Loucy (cell line): ENCODE data around the gene KIFAP3.

Experiments used
- H2AFZ ChIP-seq: fragments of 200-600 bp; sonication (generic); 2 replicates; pipeline ENCODE4 v1.6.0; 2016; ENCODE audit warnings: antibody characterized with exemption, mild to moderate bottlenecking, low read length, moderate library complexity
- H3F3A ChIP-seq: fragments of 200-600 bp; 2 replicates; pipeline ENCODE4 v1.6.0; 2016; ENCODE audit warnings: antibody characterized with exemption, low read depth, mild to moderate bottlenecking
- H3K27me3 ChIP-seq: fragments of 200-600 bp; sonication (generic); 2 replicates; pipeline ENCODE4 v1.6.1; 2014; ENCODE audit warnings: low read length, mild to moderate bottlenecking; ENCODE audit not compliant: insufficient read depth, poor library complexity, severe bottlenecking
- H3K36me3 ChIP-seq: fragments of 200-600 bp; sonication (generic); 2 replicates; pipeline ENCODE4 v1.6.1; 2016; ENCODE audit warnings: low read length; ENCODE audit not compliant: insufficient read depth
- H3K4me1 ChIP-seq: fragments of 200-600 bp; sonication (generic); 2 replicates; pipeline ENCODE4 v1.5.1; 2014; ENCODE audit warnings: low read length, mild to moderate bottlenecking; ENCODE audit not compliant: insufficient read depth, poor library complexity, severe bottlenecking
- H3K4me2 ChIP-seq: fragments of 200-600 bp; sonication (generic); 2 replicates; pipeline ENCODE4 v1.6.0; 2014; ENCODE audit warnings: antibody characterized with exemption, low read length, low read depth, mild to moderate bottlenecking; ENCODE audit not compliant: poor library complexity, severe bottlenecking
- H3K4me3 ChIP-seq: fragments of 200-600 bp; sonication (generic); 2 replicates; pipeline ENCODE4 v1.5.1; 2014; ENCODE audit warnings: low read length, mild to moderate bottlenecking, mixed read lengths; ENCODE audit not compliant: poor library complexity, severe bottlenecking
- H3K79me2 ChIP-seq: fragments of 200-600 bp; sonication (generic); 2 replicates; pipeline ENCODE4 v1.6.1; 2014; ENCODE audit warnings: low read length; ENCODE audit not compliant: insufficient read depth
- H3K9ac ChIP-seq: fragments of 200-600 bp; sonication (generic); 2 replicates; pipeline ENCODE4 v1.6.0; 2014; ENCODE audit warnings: mild to moderate bottlenecking, low read depth, low read length, moderate library complexity; ENCODE audit not compliant: poor library complexity, severe bottlenecking
- H3K9me2 ChIP-seq: fragments of 200-600 bp; sonication (generic); replicated peaks from 2 replicates; pipeline ENCODE4 v1.6.1; 2016; ENCODE audit warnings: low read depth, low read length, mixed read lengths
- H3K9me3 ChIP-seq: fragments of 200-600 bp; sonication (generic); 2 replicates; pipeline ENCODE4 v1.6.1; 2014; ENCODE audit warnings: mild to moderate bottlenecking, antibody characterized with exemption, low read length, low read depth; ENCODE audit not compliant: insufficient read depth
- H4K20me1 ChIP-seq: fragments of 200-600 bp; sonication (generic); 2 replicates; pipeline ENCODE4 v1.6.0; 2014; ENCODE audit warnings: antibody characterized with exemption, low read length, mild to moderate bottlenecking; ENCODE audit not compliant: insufficient read depth, poor library complexity, severe bottlenecking
- EZH2phosphoT487 ChIP-seq: fragments of 200-600 bp; IDR thresholded peaks from 2 replicates; pipeline ENCODE4 v1.6.1; 2018; ENCODE audit warnings: antibody characterized with exemption, mild to moderate bottlenecking, moderate library complexity, borderline replicate concordance
- TF ChIP-seq, protein P1 (sequence below): fragments of 200-600 bp; sonication (generic); conservative IDR thresholded peaks from 2 replicates; pipeline ENCODE4 v1.5.1; 2014; ENCODE audit warnings: mild to moderate bottlenecking, antibody characterized with exemption, low read length

KIFAP3 gene

DNA sequence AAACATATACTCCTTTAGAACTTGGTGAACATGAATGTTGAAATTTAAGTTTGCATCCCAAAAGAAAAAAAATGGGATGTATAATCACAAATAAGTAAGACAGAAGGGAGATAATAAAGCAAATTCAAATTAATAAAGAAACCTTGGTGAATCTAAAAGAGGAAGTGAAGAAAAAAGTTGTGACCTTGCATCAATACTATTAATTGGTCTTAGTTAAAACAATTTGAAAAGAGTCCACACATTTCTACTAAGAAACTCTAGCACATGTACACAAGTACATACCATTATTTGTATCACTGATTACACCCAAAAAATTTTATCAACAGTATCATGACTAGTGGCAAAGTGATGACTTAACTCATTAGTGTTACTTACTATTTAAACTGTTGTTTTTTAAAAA lies 100.4 kb downstream of the KIFAP3 start:
- no peaks in the 10 kb centered on the region for H3F3A ChIP-seq
- no peaks in the 10 kb centered on the region for H3K27me3 ChIP-seq
- no peaks in the 10 kb centered on the region for H3K9me3 ChIP-seq
- no peaks in the 10 kb centered on the region for H3K4me1 ChIP-seq
- no peak overlapping the region for H3K4me3 ChIP-seq
- no peak overlapping the region for H2AFZ ChIP-seq
- no peaks in the 10 kb centered on the region for H3K79me2 ChIP-seq
- TF ChIP-seq, protein P1, sequence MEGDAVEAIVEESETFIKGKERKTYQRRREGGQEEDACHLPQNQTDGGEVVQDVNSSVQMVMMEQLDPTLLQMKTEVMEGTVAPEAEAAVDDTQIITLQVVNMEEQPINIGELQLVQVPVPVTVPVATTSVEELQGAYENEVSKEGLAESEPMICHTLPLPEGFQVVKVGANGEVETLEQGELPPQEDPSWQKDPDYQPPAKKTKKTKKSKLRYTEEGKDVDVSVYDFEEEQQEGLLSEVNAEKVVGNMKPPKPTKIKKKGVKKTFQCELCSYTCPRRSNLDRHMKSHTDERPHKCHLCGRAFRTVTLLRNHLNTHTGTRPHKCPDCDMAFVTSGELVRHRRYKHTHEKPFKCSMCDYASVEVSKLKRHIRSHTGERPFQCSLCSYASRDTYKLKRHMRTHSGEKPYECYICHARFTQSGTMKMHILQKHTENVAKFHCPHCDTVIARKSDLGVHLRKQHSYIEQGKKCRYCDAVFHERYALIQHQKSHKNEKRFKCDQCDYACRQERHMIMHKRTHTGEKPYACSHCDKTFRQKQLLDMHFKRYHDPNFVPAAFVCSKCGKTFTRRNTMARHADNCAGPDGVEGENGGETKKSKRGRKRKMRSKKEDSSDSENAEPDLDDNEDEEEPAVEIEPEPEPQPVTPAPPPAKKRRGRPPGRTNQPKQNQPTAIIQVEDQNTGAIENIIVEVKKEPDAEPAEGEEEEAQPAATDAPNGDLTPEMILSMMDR, result no peak
- TF ChIP-seq EZH2phosphoT487, result no peak
- H4K20me1 ChIP-seq, result no peaks in the 10 kb centered on the region
- H3K4me2 ChIP-seq, result no peak overlapping the region
- H3K36me3 ChIP-seq, result peaks cover 10% of the 10 kb centered on the region; the same call in 1 of the 2 replicates
- no peaks in the 10 kb centered on the region for H3K9me2 ChIP-seq
- no peak overlapping the region for H3K9ac ChIP-seq

DNA sequence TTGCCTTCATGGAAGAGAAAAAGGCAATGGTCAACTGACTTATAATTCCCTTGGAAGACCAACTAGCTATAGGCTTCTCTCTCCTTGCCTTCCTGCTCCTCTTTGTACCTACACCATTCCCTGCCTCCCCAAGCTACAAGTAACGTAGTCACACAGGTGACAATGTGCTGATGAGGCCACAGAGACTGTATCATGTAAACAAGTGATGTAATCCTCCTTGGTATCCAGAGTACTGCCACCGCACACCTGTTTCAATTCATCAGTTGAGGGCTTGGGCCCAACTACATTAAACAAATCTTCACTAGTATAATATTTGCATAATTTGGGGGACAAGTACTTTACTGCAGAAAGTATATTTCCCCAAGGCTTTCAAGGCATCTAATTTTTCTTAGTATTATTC lies 104.4 kb downstream of the KIFAP3 start:
- Histone ChIP-seq H3K27me3 (no peaks in the 10 kb centered on the region), H3K4me2 (no peak overlapping the region), H3K9me2 (no peaks in the 10 kb centered on the region), H3K4me3 (no peak overlapping the region), H3K9ac (no peak overlapping the region), H3K4me1 (no peaks in the 10 kb centered on the region), H4K20me1 (no peaks in the 10 kb centered on the region), H3F3A (no peaks in the 10 kb centered on the region), H2AFZ (no peak overlapping the region), H3K79me2 (no peaks in the 10 kb centered on the region), H3K9me3 (no peaks in the 10 kb centered on the region), H3K36me3 (no peaks in the 10 kb centered on the region)
- TF ChIP-seq, protein P1, result no peak
- TF ChIP-seq EZH2phosphoT487, result no peak

DNA sequence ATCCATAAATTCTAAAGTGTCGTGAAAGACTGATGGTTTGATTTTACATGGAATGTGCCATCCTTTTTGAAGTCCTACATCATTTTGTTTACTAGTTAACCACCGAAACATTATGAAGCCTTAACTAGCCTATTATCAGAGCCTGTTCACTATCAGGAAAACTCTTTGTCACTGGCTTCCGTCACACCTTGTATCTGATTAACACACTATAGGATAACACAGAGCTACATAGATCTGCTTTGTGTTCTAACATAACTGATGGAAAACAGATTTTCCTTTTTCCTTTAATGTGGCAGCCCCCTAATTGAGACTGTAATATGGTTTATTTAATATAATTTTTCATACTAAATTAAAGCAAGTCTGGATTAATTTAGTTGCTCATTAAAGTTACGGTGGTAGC lies 106.3 kb downstream of the KIFAP3 start:
- no peaks in the 10 kb centered on the region for H3F3A ChIP-seq
- no peak overlapping the region for H3K4me3 ChIP-seq
- H3K9me2 ChIP-seq, result no peaks in the 10 kb centered on the region
- H3K9ac ChIP-seq, result no peak overlapping the region
- no peaks in the 10 kb centered on the region for H3K36me3 ChIP-seq
- no peaks in the 10 kb centered on the region for H3K27me3 ChIP-seq
- H3K9me3 ChIP-seq, result no peaks in the 10 kb centered on the region
- H2AFZ ChIP-seq, result no peak overlapping the region
- H4K20me1 ChIP-seq, result no peaks in the 10 kb centered on the region
- H3K4me1 ChIP-seq, result no peaks in the 10 kb centered on the region
- TF ChIP-seq EZH2phosphoT487, result no peak
- TF ChIP-seq, protein P1, result no peak
- H3K4me2 ChIP-seq, result no peak overlapping the region
- H3K79me2 ChIP-seq, result no peaks in the 10 kb centered on the region
